ENCODE measurements around the gene LAG3.

Gene LAG3

DNA sequence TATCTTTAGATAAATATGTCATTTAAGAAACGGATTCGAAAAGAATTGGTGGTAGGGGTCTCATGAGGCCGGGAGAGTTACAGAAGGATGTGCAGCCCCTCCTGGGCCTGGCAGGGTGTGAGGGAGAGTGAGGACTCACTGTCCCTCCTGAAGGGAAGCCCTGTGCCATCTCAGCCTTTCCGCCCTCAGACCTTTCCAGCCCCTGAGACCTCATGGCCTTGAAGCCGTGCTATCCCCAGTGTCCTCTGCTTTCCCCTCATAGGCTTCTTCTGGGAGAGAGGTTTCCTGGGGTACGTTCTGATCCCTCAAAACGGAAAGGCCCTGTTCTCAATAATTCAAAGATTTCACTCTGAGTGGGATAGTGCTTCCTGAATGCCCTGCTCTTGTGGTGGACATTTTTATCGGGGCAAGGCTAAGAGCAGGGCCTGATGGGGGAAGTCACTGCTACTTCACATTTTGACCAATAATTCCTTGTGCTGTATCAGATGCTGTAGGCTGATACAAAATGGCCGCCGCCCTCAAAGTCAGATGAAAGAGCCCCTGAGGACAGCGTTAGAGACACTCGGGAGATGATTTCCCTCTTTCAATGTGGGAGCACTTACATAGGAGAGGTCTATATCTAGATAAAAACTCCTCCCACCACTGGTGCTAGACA, 18.3 kb downstream of the LAG3 start:
- no peak for DNase-seq

DNA sequence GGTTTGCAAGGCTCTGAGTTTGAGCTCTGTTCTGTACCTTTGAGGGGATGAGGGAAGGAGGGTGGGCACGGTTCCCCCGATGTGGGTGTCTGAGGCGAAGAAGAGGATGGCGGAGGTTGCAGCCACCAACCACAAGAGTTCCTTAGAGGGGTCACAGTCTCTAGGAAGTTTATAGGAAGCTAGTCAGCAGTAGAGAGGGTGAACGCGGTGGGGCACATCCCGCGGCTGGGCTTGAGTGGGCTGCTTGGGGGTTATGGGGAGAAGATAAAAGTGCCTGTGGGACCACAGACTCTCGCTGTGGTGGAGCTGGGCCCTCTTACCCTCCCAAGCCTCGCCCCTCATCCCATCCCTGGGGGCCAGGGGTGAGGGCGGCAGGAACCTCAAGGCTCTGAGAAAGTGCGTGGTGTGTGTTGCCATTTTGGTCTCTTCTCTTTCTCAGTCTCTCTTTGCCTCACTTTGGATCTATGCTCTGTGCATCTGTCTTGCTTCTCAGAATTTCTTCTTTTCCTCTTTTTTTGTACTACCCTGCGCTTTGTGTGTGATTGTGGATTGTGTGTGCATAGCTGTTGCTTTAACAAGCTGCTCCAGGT, 19.7 kb downstream of the LAG3 start:
- DNase-seq = no peak

- no peak for DNase-seq
Observed at GRCh38 chr12:6792522-6793201, 20.3 kb downstream of the LAG3 start.

DNA sequence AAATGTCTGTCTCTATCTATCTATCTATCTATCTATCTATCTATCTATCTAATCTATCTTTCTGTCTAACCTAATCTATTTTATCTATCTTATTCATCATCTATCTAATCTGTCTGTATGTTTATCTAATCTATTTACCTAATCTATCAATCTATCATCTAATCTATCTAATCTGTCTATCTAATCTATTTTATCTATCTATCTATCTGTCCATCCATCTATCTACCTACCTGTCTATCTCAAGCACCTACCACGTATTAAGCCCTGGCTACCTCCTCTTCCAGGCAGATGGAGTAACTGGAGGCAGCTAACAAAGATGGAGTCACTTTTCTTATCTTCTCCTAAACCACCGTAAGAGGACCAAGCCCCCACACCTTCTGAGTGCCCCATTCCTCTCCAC, 22.8 kb downstream of the LAG3 start:
- DNase-seq = no peak

- no peak for DNase-seq
Observed at GRCh38 chr12:6796576-6796975, 24.3 kb downstream of the LAG3 start.

DNA sequence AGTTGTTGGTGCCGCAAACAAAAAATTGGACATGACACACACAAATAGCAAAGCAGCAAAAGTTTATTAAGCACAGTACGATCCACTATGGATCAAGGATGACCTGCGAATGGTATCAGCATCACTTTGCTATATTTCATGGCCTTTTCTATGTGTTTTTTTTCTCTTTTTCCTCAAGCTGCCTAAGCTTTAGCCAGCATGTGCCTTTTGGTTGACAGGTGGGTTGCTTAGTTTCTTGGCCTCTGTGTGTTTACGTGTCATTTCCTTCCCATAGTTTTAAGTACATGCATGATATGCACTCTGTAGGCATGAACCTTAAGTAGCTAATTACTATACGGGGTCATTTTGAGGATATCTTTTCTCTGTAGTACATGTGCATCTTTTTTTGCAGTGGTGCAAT, 26.8 kb downstream of the LAG3 start:
- no peak for DNase-seq

GRCh38 chr12:6807170-6807569, 34.9 kb downstream of the LAG3 start:
- DNase-seq = no peak

GRCh38 chr12:6809056-6809455, 36.7 kb downstream of the LAG3 start:
- no peak for DNase-seq

- no peak for DNase-seq
Observed at GRCh38 chr12:6810758-6811157, 38.4 kb downstream of the LAG3 start.

GRCh38 chr12:6813363-6813762, 41.0 kb downstream of the LAG3 start:
- DNase-seq = no peak

DNA sequence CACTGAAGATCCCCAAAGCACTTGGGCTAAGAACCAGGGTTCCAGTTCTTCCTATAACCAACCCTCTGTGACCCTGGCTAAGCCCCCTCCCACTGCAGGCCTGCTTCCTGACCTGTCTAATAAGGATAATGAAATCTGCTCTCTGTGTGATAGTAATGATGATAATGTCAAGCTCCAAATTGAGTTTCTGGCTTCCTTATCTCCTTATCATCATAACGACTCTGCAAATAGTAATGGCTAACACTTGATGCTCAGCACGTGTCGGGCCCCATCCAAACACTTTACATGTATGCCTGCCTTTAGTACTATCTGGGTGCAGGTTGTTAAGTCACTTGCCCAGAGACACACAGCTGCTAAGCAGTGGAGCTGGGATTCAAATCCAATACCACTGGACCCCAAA, 44.3 kb downstream of the LAG3 start:
- DNase-seq = no peak

GRCh38 chr12:6817098-6817497, 44.8 kb downstream of the LAG3 start:
- no peak for DNase-seq

DNA sequence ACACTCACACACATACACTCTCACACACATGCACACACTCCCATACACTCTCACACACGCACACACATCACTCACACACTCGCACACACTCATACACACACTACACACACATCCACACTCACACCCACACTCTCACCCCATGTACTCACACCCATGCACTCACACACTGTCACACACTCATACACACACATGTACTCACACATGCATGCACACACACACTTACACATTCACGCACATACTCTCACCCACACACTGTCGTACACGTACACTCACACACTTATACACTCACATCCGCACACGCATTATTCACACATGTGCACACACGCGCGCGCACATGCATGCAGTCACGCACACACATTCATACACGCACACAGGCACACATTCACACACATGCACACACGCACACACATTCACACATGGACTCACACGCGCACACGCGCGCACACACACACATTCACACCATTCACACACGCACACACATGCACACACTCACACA, 45.4 kb downstream of the LAG3 start:
- no peak for DNase-seq

GRCh38 chr12:6818222-6818621, 45.9 kb downstream of the LAG3 start:
- DNase-seq = no peak

DNA sequence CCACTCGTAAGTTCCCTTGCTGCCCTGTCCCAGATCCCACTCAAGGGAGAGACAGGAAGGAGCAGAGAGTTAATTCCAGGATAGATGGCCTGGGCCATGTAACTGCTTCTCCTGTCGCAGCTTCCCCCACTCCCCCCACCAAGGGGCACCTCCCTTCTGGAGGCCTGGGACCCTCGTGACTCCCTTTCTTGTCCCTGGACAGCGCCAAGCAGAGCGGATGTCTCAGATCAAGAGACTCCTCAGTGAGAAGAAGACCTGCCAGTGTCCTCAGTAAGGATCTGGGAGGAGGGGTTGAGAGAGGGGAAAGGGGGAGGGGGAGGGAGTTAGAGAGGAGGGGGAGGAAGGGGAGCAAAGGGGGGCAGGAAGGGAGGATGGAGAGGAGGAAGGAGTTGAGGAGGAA, 46.3 kb downstream of the LAG3 start:
- DNase-seq = no peak

DNA sequence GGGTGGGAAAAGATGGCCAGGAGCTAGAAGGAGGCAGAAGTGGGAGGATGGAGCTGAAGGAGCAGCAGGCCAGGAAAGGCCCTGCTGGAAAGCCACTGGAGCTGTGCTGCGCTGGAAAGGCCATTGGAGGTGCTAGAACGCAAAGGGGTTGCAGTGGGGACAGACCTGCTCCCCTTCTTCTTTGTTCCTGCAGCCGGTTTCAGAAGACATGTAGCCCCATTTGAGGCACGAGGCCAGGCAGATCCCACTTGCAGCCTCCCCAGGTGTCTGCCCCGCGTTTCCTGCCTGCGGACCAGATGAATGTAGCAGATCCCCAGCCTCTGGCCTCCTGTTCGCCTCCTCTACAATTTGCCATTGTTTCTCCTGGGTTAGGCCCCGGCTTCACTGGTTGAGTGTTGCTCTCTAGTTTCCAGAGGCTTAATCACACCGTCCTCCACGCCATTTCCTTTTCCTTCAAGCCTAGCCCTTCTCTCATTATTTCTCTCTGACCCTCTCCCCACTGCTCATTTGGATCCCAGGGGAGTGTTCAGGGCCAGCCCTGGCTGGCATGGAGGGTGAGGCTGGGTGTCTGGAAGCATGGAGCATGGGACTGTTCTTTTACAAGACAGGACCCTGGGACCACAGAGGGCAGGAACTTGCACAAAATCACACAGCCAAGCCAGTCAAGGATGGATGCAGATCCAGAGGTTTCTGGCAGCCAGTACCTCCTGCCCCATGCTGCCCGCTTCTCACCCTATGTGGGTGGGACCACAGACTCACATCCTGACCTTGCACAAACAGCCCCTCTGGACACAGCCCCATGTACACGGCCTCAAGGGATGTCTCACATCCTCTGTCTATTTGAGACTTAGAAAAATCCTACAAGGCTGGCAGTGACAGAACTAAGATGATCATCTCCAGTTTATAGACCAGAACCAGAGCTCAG, 47.0 kb downstream of the LAG3 start:
- DNase-seq = no peak

DNA sequence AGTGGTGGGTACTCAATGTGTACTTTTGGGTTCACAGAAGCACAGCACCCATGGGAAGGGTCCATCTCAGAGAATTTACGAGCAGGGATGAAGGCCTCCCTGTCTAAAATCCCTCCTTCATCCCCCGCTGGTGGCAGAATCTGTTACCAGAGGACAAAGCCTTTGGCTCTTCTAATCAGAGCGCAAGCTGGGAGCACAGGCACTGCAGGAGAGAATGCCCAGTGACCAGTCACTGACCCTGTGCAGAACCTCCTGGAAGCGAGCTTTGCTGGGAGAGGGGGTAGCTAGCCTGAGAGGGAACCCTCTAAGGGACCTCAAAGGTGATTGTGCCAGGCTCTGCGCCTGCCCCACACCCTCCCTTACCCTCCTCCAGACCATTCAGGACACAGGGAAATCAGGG, 47.8 kb downstream of the LAG3 start:
- no peak for DNase-seq

DNA sequence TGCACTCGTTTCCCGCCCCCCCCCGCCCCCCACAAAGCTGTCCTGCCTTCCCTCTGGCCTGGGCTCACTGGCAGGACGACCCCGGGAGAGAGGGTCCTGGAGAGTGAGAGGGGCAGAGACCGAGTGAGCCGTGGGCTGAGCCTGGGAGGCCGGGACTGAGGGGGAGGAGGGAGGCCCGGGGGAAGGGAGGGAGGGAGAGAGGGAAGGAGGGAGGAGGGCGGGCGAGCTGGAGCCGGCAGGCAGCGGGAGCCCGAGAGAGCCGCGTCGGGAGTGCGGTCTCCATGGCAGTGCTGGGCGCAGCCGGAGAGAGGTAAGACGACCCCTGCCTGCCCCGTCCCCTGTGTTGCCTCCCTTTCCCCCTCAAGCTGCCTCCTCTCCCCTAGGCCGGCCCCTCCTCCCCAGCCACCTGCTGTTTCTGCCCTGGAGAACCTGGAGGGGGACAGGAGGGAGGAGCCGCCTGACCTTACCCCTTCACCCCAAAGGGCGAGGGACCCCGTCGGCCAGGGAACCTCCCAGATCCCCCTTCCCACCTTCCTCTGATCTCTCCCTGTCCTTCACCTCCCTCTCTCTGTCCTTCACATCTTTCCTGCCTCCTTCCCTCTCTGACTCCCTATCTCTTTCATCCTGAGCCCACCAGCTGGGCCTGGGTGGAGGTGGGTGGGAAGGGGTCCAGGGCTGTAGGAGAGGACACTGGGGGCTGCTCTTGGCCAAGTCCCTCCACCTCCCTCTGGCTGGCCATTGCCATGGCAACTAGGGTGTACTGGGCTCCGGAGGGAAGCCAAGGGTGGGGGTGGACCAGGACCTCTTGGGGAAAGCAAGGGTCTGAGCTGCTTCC, 49.5 kb downstream of the LAG3 start, which contains the start of gene GPR162:
Gene GPR162 (plus strand): TSS at position 231 of the 835 bp plus-strand sequence. CDS start 2,078 bp downstream, outside the sequence.
- DNase-seq = no peak

DNA sequence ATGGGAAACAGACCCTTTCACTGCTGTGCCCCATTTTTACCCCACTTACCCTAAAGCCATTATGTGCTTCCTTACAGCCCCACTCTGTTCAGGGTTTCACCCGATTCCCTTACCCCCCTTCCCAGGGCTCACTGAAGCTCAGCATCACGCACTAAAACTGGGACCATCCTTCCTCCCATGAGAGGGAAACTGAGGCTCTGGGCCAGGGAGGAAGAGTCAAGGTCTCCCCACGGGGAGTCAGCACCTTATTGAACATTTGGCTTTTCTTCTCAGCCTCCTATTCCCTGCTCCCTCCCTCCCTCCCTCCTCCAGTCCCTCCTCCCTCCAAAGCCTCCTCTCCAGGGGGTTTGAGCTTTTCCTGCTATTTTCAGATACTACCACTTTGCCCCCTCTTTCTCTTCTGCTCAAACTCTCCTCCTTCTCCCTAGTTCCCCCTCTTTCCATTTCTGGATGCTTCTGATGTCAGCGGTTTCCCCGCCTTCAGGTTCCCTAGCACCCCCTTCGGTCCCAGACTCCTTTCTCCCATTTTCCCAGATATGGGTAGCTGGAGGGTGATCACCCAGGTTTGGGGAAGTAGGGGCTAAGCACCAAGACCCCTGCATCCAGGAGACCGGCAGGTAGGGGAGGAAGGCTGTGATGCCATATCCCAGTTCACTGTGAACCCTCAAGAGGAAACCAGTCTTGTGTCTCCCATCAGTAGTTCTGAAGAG, 50.3 kb downstream of the LAG3 start:
- no peak for DNase-seq

DNA sequence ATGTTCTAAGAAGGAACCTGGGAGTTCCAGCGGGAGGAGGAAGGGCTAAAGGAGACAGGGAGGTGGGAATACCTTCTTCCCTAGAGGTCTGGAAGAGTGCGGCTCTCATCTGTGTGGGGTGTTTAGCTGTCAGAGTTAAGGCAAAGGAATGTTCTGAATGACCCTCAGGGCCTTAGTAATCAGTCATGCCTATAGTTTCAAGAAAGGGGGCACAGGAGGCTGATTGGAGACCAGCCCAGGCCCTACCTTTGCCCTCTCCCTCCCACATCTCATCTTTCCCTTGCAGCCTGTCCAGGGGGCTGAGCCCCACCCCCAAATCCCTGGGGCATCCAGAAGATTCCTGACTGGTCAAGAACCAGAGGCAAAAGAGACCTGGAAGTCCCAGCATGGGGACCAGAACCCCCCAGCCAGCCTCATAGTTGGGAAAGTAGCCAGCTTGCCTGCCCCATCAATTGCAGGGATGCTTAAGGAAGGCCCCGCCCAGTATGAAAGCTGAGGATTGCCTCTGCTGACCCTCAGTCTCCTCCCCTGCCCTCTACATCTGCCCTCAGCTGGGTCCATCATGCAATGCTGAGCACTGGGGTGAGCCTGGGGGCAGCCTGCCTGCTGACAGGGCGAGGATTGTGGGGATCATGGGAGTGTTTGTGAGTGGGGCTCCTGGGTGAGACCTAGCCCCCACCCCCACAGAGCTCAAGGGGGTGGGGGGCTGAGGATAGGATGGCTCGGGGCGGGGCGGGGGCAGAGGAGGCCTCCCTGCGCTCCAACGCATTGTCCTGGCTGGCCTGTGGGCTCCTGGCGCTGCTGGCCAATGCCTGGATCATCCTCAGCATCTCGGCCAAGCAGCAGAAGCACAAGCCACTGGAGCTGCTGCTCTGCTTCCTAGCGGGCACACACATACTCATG, 51.1 kb downstream of the LAG3 start:
- DNase-seq = no peak
